CD4-positive, alpha-beta T cell (primary cell): Measurements from ENCODE around the gene COL15A1. TPM values are rescaled to one million over a fixed set of nuclear protein-coding genes. Genes with fewer than 3 reads are reported as not detected.

ENCODE experiments used
- ATAC-seq: fragments of 200-7000 bp; cut with Tn5 transposase; one replicate; pipeline ENCODE4 v1.10.0; 2022; ENCODE audit warnings: mild to moderate bottlenecking; ENCODE audit not compliant: poor library complexity
- CTCF ChIA-PET: fragments of 350-600 bp; sonication (Branson Sonifier 250); formaldehyde crosslinking; loops from one replicate; lab custom pipeline; 2021; ENCODE audit warnings: antibody characterized with exemption, inconsistent platforms; lab: Charles Lee
- POLR2A ChIA-PET: fragments of 350-600 bp; sonication (Branson Sonifier 250); formaldehyde crosslinking; loops from one replicate; lab custom pipeline; 2021; ENCODE audit warnings: antibody characterized with exemption, inconsistent platforms; lab: Charles Lee
- DNase-seq, 14 experiments: peaks; one replicate each; pipeline ENCODE4 v3.0.0-alpha.2; 2013 to 2020; ENCODE audit warnings: mixed read lengths in 2 of 14
- H3K27ac ChIP-seq, 2 donors: one replicate each; pipeline versions ENCODE4 v1.5.1 to v1.7.0; 2013; ENCODE audit warnings: low read length in 2 of 2, low read depth in 1 of 2, mild to moderate bottlenecking in 1 of 2
- H3K27me3 ChIP-seq, 2 experiments: 1 replicate in 1 of 2; 2 replicates in 1 of 2; pipeline versions ENCODE4 v1.6.1 to v1.7.0; 2013; ENCODE audit warnings: low read length in 2 of 2, control low read depth in 1 of 2, mild to moderate bottlenecking in 1 of 2, moderate library complexity in 1 of 2; ENCODE audit not compliant: insufficient read depth in 2 of 2, control insufficient read depth in 1 of 2
- H3K36me3 ChIP-seq: one replicate; pipeline ENCODE4 v1.6.1; 2013; ENCODE audit warnings: low read length, control low read depth; ENCODE audit not compliant: insufficient read depth
- H3K4me1 ChIP-seq: one replicate; pipeline ENCODE4 v1.6.1; 2013; ENCODE audit warnings: low read length, control low read depth; ENCODE audit not compliant: insufficient read depth
- H3K4me3 ChIP-seq: one replicate; pipeline ENCODE4 v1.5.1; 2013; ENCODE audit warnings: mild to moderate bottlenecking, low read length, moderate library complexity
- H3K9me3 ChIP-seq, 2 experiments: 1 replicate in 1 of 2; 2 replicates in 1 of 2; pipeline versions ENCODE4 v1.6.1 to v1.7.0; 2013; ENCODE audit warnings: low read length in 2 of 2, mild to moderate bottlenecking in 2 of 2, control low read depth in 1 of 2, moderate library complexity in 1 of 2; ENCODE audit not compliant: control insufficient read depth in 1 of 2, insufficient read depth in 1 of 2
- H3K27ac Mint-ChIP-seq: one replicate; pipeline ENCODE4 v1.8.0; 2020; ENCODE audit warnings: mixed read lengths
- H3K27me3 Mint-ChIP-seq: one replicate; pipeline ENCODE4 v1.8.0; 2021; ENCODE audit warnings: mixed read lengths
- H3K36me3 Mint-ChIP-seq: one replicate; pipeline ENCODE4 v1.8.0; 2021; ENCODE audit warnings: low read depth, mixed read lengths
- H3K4me1 Mint-ChIP-seq: one replicate; pipeline ENCODE4 v1.8.0; 2021; ENCODE audit warnings: low read depth, mixed read lengths
- H3K4me3 Mint-ChIP-seq: one replicate; pipeline ENCODE4 v1.8.0; 2020; ENCODE audit warnings: mild to moderate bottlenecking, mixed read lengths
- H3K9me3 Mint-ChIP-seq: one replicate; pipeline ENCODE4 v1.8.0; 2020; ENCODE audit warnings: mixed read lengths
- intact Hi-C, 2 experiments: fragments of 100-400 bp; cut with DNase I in 1 of 2; cut with micrococcal nuclease in 1 of 2; formaldehyde crosslinking; loops; one replicate each; pipeline versions ENCODE4 v1.15.1 to v1.9.0; 2023 to 2025; cut with DNase I, micrococcal nuclease
- total RNA-seq, 174 experiments: library from RNA in 2 of 174; stranded (reverse) in 2 of 174; gene quantifications; one replicate each; pipeline ENCODE4 v1.2.3 and lab custom pipeline; 2021 to 2026
- TF ChIP-seq, protein P1 (sequence below): fragments of 200-600 bp; IDR thresholded peaks from one replicate; pipeline ENCODE4 v1.8.0; 2022; ENCODE audit warnings: antibody characterized with exemption, mild to moderate bottlenecking

Gene COL15A1
- total RNA-seq, 2 experiments from 2014 or later: not detected

DNA sequence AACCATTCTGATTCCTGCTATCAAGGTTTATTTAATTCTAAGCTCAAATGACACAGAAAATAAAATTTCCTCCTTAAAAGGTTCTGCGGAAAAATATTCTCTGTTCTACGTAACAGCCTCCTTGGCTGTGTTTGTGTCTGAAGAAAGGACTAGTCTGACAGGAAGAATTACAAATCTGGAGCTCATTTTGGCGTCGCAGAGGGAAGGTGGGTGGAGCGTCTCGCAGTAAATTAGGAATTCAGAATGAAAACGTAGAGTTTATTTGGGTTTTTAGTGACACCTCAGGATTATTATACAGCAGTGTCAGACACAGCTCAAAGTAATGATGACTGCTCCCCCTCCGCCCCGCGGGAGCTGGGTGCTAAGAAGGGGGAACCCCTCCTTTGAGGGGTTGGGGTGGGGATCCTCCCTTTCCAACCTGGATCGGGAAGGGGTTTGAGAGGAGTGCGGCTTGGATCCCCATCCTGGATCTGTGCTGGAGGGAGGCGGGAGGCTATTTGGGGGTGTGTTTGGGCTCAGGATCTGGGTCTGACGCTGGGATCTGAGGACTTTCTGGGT is 160.3 kb downstream of the COL15A1 start:
- TF ChIP-seq, protein P1, sequence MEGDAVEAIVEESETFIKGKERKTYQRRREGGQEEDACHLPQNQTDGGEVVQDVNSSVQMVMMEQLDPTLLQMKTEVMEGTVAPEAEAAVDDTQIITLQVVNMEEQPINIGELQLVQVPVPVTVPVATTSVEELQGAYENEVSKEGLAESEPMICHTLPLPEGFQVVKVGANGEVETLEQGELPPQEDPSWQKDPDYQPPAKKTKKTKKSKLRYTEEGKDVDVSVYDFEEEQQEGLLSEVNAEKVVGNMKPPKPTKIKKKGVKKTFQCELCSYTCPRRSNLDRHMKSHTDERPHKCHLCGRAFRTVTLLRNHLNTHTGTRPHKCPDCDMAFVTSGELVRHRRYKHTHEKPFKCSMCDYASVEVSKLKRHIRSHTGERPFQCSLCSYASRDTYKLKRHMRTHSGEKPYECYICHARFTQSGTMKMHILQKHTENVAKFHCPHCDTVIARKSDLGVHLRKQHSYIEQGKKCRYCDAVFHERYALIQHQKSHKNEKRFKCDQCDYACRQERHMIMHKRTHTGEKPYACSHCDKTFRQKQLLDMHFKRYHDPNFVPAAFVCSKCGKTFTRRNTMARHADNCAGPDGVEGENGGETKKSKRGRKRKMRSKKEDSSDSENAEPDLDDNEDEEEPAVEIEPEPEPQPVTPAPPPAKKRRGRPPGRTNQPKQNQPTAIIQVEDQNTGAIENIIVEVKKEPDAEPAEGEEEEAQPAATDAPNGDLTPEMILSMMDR: no peak
- H3K4me3 Mint-ChIP-seq: peak overlapping the region; percentile 93
- peak in 5 of 14 experiments; percentile 26 to 48 (median 36) for DNase-seq
- ChIA-PET POLR2A (interaction anchor here (0.6 to 6.0 kb wide), 24 partner anchors 9 to 1471 kb away, joined by 3 to 73 read pairs (median 8); partner anchors contain the start of genes NCBP1 and TSTD2), CTCF (interaction anchor here (0.8 to 2.3 kb wide), 10 partner anchors 10 to 721 kb away, joined by 3 to 9 read pairs (median 4); no protein-coding TSS in a partner anchor)
- no peaks in the 10 kb centered on the region for H3K27me3 Mint-ChIP-seq
- peaks cover 60% of the 10 kb centered on the region for H3K4me1 Mint-ChIP-seq
- peak overlapping the region; percentile 93 for H3K27ac Mint-ChIP-seq
- peaks cover 4% of the 10 kb centered on the region for H3K9me3 Mint-ChIP-seq
- peaks cover 37% of the 10 kb centered on the region for H3K4me1 ChIP-seq
- intact Hi-C loops: loop anchor here (1.0 to 10.0 kb wide), 5 partner anchors 27 to 1119 kb away; partner anchors contain the start of gene ANP32B (in 1 of the 2)
- H3K36me3 Mint-ChIP-seq: peaks cover 14% of the 10 kb centered on the region
- H3K9me3 ChIP-seq: no peaks in the 10 kb centered on the region
- H3K4me3 ChIP-seq: peak overlapping the region; percentile 54
- H3K27me3 ChIP-seq: no peaks in the 10 kb centered on the region
- no peaks in the 10 kb centered on the region for H3K36me3 ChIP-seq
- peak; percentile 16 for ATAC-seq
- peak overlapping the region; percentile 65 to 74 for H3K27ac ChIP-seq

DNA sequence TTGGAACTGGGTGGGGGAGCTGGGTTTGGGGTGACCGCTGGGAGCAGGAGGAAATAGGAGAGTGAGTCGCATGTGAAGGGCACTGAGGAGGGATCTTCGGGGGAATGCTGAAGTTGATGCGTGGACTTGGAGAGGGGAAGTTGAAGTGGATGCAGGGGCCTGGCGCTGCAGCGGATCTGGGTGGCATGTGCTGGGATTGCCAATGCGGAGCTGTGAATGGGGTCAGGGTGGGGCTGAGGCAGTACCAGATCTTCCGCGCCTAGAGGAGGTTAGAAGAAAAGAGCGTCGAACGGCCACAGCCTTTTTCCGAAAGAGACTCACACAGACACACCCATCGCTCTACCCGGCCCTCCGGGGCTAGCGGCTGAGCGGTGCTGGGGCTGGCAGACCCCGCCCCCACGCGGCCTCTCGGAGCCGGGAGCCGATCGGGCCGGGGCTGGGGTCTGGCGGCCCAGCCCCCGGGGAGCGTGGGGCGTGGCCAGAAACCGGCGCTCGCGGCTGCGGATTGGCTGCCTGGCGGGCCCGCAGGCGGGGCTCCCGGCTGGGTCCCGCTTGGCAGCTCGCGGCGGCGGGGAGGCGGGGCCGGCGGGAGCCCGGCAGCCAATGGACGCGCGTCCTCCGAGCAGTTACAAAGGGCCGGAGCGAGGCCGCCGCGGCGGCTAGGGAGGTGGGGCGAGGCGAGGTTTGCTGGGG is 160.9 kb downstream of the COL15A1 start, which contains the start of gene TGFBR1:
TGFBR1 (plus strand) TSS at position 655 of the 693 bp plus-strand sequence. CDS start 93 bp downstream, outside the sequence.
- Mint-ChIP-seq H3K9me3 (no peaks in the 10 kb centered on the region), H3K27me3 (no peaks in the 10 kb centered on the region), H3K27ac (peak within 1 kb of the TSS; percentile 93), H3K4me3 (peak within 1 kb of the TSS; percentile 93), H3K4me1 (peaks cover 60% of the 10 kb centered on the region), H3K36me3 (peaks cover 14% of the 10 kb centered on the region)
- H3K4me1 ChIP-seq: peaks cover 42% of the 10 kb centered on the region
- ATAC-seq: peak; percentile 83
- ChIA-PET POLR2A (interaction anchor here (0.5 to 6.0 kb wide), 25 partner anchors 9 to 1471 kb away, joined by 3 to 73 read pairs (median 7); partner anchors contain the start of genes NCBP1 and TSTD2), CTCF (interaction anchor here (0.8 to 2.3 kb wide), 11 partner anchors 9 to 720 kb away, joined by 3 to 9 read pairs (median 4); no protein-coding TSS in a partner anchor)
- TF ChIP-seq, protein P1: no peak
- H3K27me3 ChIP-seq: no peaks in the 10 kb centered on the region
- peak within 1 kb of the TSS; percentile 65 to 74 for H3K27ac ChIP-seq
- peak within 1 kb of the TSS; percentile 81 for H3K4me3 ChIP-seq
- intact Hi-C loops: loop anchor here (1.0 to 10.0 kb wide), 5 partner anchors 28 to 1120 kb away; partner anchors contain the start of genes ALG2 (in 1 of the 2), ANP32B (in 1 of the 2) and SEC61B (in 1 of the 2)
- no peaks in the 10 kb centered on the region for H3K36me3 ChIP-seq
- H3K9me3 ChIP-seq: no peaks in the 10 kb centered on the region
- DNase-seq: peak; percentile 81 to 96 (median 88)
